ENCODE measurements around the gene MICALL1. TPM values are rescaled to one million over a fixed set of nuclear protein-coding genes. Genes with fewer than 3 reads are reported as not detected.

Gene MICALL1
- total and polyA plus RNA-seq, 2 of the 13 experiments (the other 11 are each of a cell fraction or from before 2014, with no cell fraction given) = 7.6 to 10.6 TPM

DNA sequence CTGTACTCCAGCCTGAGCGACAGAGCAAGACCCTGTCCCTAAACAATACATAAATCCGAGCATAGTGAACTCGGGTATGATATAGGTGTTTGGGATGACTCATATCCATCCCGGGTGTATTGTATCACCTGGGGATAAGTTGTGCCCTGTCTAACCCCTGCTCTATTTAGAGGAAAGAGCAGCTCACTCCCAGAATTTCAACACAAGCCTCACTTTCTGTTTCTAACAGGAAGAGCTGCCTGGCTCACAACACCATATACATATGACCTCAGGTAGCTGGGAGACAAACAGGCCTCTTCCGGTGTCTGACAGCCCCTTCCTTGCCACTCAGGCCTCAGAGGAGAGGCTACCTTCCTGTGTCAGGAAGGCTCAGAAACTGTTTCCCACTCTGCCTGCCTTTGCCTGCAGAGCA, 9.9 kb upstream of the MICALL1 start (continued):
- TF ChIP-seq RNF219 (CRISPR knock-in tag; IDR thresholded peaks at IDR 0.05) = no peak
- no peak for TF ChIP-seq MTF2 (CRISPR knock-in tag; IDR thresholded peaks at IDR 0.05; ENCODE audit: borderline replicate concordance)
- TF ChIP-seq, protein P1, sequence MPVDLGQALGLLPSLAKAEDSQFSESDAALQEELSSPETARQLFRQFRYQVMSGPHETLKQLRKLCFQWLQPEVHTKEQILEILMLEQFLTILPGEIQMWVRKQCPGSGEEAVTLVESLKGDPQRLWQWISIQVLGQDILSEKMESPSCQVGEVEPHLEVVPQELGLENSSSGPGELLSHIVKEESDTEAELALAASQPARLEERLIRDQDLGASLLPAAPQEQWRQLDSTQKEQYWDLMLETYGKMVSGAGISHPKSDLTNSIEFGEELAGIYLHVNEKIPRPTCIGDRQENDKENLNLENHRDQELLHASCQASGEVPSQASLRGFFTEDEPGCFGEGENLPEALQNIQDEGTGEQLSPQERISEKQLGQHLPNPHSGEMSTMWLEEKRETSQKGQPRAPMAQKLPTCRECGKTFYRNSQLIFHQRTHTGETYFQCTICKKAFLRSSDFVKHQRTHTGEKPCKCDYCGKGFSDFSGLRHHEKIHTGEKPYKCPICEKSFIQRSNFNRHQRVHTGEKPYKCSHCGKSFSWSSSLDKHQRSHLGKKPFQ (CRISPR knock-in tag; IDR thresholded peaks at IDR 0.05; ENCODE audit: insufficient replicate concordance) = peak; percentile 34
- TF ChIP-seq ZSCAN9 (CRISPR knock-in tag; IDR thresholded peaks at IDR 0.05; ENCODE audit: borderline replicate concordance) = peak; percentile 37; the same call in 1 of the 2 replicates
- no peak for TF ChIP-seq ZNF33A (CRISPR knock-in tag; IDR thresholded peaks at IDR 0.05; ENCODE audit: borderline replicate concordance)
- TF ChIP-seq ZNF142 (CRISPR knock-in tag; IDR thresholded peaks at IDR 0.05) = no peak
- TF ChIP-seq TGIF2 (CRISPR knock-in tag; IDR thresholded peaks at IDR 0.05) = 0 out of 2 replicates have a peak, but pooled peaks have one; percentile 39
- TF ChIP-seq MIXL1 (CRISPR knock-in tag; IDR thresholded peaks at IDR 0.05) = peak; percentile 46; the same call in 1 of the 2 replicates
- TF ChIP-seq, protein P2, sequence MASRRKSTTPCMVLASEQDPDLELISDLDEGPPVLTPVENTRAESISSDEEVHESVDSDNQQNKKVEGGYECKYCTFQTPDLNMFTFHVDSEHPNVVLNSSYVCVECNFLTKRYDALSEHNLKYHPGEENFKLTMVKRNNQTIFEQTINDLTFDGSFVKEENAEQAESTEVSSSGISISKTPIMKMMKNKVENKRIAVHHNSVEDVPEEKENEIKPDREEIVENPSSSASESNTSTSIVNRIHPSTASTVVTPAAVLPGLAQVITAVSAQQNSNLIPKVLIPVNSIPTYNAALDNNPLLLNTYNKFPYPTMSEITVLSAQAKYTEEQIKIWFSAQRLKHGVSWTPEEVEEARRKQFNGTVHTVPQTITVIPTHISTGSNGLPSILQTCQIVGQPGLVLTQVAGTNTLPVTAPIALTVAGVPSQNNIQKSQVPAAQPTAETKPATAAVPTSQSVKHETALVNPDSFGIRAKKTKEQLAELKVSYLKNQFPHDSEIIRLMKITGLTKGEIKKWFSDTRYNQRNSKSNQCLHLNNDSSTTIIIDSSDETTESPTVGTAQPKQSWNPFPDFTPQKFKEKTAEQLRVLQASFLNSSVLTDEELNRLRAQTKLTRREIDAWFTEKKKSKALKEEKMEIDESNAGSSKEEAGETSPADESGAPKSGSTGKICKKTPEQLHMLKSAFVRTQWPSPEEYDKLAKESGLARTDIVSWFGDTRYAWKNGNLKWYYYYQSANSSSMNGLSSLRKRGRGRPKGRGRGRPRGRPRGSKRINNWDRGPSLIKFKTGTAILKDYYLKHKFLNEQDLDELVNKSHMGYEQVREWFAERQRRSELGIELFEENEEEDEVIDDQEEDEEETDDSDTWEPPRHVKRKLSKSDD (CRISPR knock-in tag; IDR thresholded peaks at IDR 0.05; ENCODE audit: low read depth) = no peak
- TF ChIP-seq ZNF282 (IDR thresholded peaks at IDR 0.05; ENCODE audit: partially characterized antibody) = no peak
- TF ChIP-seq JARID2 (CRISPR knock-in tag; IDR thresholded peaks at IDR 0.05; ENCODE audit: insufficient replicate concordance) = no peak
- TF ChIP-seq CEBPB (IDR thresholded peaks at IDR 0.05; ENCODE audit: borderline replicate concordance, low read depth, low read length) = peak; percentile 55; the same call in 1 of the 2 replicates
- TF ChIP-seq EHMT2 (IDR thresholded peaks at IDR 0.05; ENCODE audit: borderline replicate concordance, low read depth, low read length) = no peak
- peak in 1 of 2 experiments; percentile 38; a peak in 1 of 4 replicates for TF ChIP-seq KLF16 (CRISPR knock-in tag; IDR thresholded peaks at IDR 0.05)
- TF ChIP-seq MTA1 (CRISPR knock-in tag; IDR thresholded peaks at IDR 0.05; ENCODE audit: borderline replicate concordance) = no peak
- no peak for TF ChIP-seq ZNF678 (CRISPR knock-in tag; IDR thresholded peaks at IDR 0.05)
- no peak for TF ChIP-seq HNRNPH1 (optimal IDR thresholded peaks at IDR 0.05; ENCODE audit: low read depth, low read length)
- no peak for TF ChIP-seq SP140L (CRISPR knock-in tag; IDR thresholded peaks at IDR 0.05; ENCODE audit: borderline replicate concordance)
